Measurements from ENCODE around the gene SARDH.

Gene SARDH

GRCh38 chr9:133733421-133733795 is 4.7 kb downstream of the SARDH start:
- DNase-seq = no peak

GRCh38 chr9:133732639-133733408 is 5.3 kb downstream of the SARDH start:
- no peak for DNase-seq

GRCh38 chr9:133731876-133732638 is 6.1 kb downstream of the SARDH start:
- DNase-seq = peak; percentile 19

GRCh38 chr9:133730994-133731715 is 7.0 kb downstream of the SARDH start:
- no peak for DNase-seq

- DNase-seq = no peak
Observed at GRCh38 chr9:133729617-133730281, 8.4 kb downstream of the SARDH start.

- DNase-seq = no peak
Observed at GRCh38 chr9:133728856-133729616, 9.1 kb downstream of the SARDH start.

- DNase-seq = no peak
Observed at GRCh38 chr9:133727876-133728441, 10.2 kb downstream of the SARDH start.

- no peak for DNase-seq
Observed at GRCh38 chr9:133727277-133727875, 10.8 kb downstream of the SARDH start.

GRCh38 chr9:133726401-133727276 is 11.5 kb downstream of the SARDH start:
- peak; percentile 20 for DNase-seq

GRCh38 chr9:133725886-133726285 is 12.3 kb downstream of the SARDH start:
- no peak for DNase-seq

GRCh38 chr9:133718563-133719315 is 19.4 kb downstream of the SARDH start:
- no peak for DNase-seq

- no peak for DNase-seq
Observed at GRCh38 chr9:133717113-133718031, 20.8 kb downstream of the SARDH start.

- no peak for DNase-seq
Observed at GRCh38 chr9:133716564-133717112, 21.5 kb downstream of the SARDH start.

GRCh38 chr9:133715866-133716563 is 22.1 kb downstream of the SARDH start:
- peak; percentile 18 for DNase-seq

GRCh38 chr9:133715295-133715865 is 22.8 kb downstream of the SARDH start:
- peak; percentile 28 for DNase-seq

GRCh38 chr9:133714606-133715294 is 23.4 kb downstream of the SARDH start:
- DNase-seq = peak; percentile 71
